Measurements from ENCODE around the gene ASB17.

ASB17 gene

GRCh38 chr1:75908717-75909152, 23.5 kb downstream of the ASB17 start:
- Mint-ChIP-seq H3K4me1 (ENCODE audit: low read depth) (no peaks in the 10 kb centered on the region), H3K9me3 (peaks cover 11% of the 10 kb centered on the region), H3K4me3 (no peak overlapping the region), H3K27ac (no peak overlapping the region), H3K27me3 (peaks cover 6% of the 10 kb centered on the region), H3K36me3 (ENCODE audit: low read depth) (peaks cover 4% of the 10 kb centered on the region)

- Mint-ChIP-seq H3K4me3 (no peak overlapping the region), H3K27me3 (peaks cover 8% of the 10 kb centered on the region), H3K27ac (no peak overlapping the region), H3K4me1 (ENCODE audit: low read depth) (no peaks in the 10 kb centered on the region), H3K36me3 (ENCODE audit: low read depth) (no peaks in the 10 kb centered on the region), H3K9me3 (no peaks in the 10 kb centered on the region)
Measured at GRCh38 chr1:75901371-75901770, 30.8 kb downstream of the ASB17 start.

- H3K36me3 Mint-ChIP-seq (ENCODE audit: low read depth), result no peaks in the 10 kb centered on the region
Measured at GRCh38 chr1:75884437-75884836, 47.8 kb downstream of the ASB17 start.

GRCh38 chr1:75879985-75880384, 52.2 kb downstream of the ASB17 start:
- Mint-ChIP-seq H3K36me3 (ENCODE audit: low read depth) (no peaks in the 10 kb centered on the region), H3K27me3 (no peaks in the 10 kb centered on the region)

More at GRCh38 chr1:75884437-75884836, 47.8 kb downstream of the ASB17 start:
- Mint-ChIP-seq H3K27me3 (no peaks in the 10 kb centered on the region), H3K4me1 (ENCODE audit: low read depth) (no peaks in the 10 kb centered on the region), H3K27ac (no peak overlapping the region), H3K4me3 (no peak overlapping the region), H3K9me3 (no peaks in the 10 kb centered on the region)

GRCh38 chr1:75870951-75871350, 61.3 kb downstream of the ASB17 start:
- peaks cover 3% of the 10 kb centered on the region for H3K9me3 Mint-ChIP-seq
- no peaks in the 10 kb centered on the region for H3K4me1 Mint-ChIP-seq (ENCODE audit: low read depth)
- peaks cover 6% of the 10 kb centered on the region for H3K27me3 Mint-ChIP-seq
- no peaks in the 10 kb centered on the region for H3K36me3 Mint-ChIP-seq (ENCODE audit: low read depth)
- no peak overlapping the region for H3K4me3 Mint-ChIP-seq
- no peak overlapping the region for H3K27ac Mint-ChIP-seq

More at GRCh38 chr1:75879985-75880384, 52.2 kb downstream of the ASB17 start:
- no peak overlapping the region for H3K27ac Mint-ChIP-seq
- no peak overlapping the region for H3K4me3 Mint-ChIP-seq
- H3K4me1 Mint-ChIP-seq (ENCODE audit: low read depth), result no peaks in the 10 kb centered on the region
- H3K9me3 Mint-ChIP-seq, result no peaks in the 10 kb centered on the region

Data from stimulated activated naive CD8-positive, alpha-beta T cell treated with anti-CD3 and anti-CD28 coated beads, Interleukin-15, Interleukin-2, amounts not matched to agents 100 ng/mL and 50 ng/mL, for 24 hours (primary cell).